Ramos (cell line): Measurements from ENCODE around the gene CKMT1A.

ENCODE experiments used
- in situ Hi-C: fragments of 300-500 bp; cut with MboI; formaldehyde crosslinking; loops from one replicate; pipeline ENCODE4 v1.14.3; 2022; ENCODE audit warnings: low sequenced_read_pairs; ENCODE audit not compliant: unreplicated experiment

Gene CKMT1A

GRCh38 chr15:43746903-43747309 is 53.2 kb downstream of the CKMT1A start:
- in situ Hi-C loops = loop anchor here (10.0 kb wide), 1 partner anchor 58 kb away; the partner anchor contains the start of genes HYPK and SERINC4

- in situ Hi-C loops = loop anchor here (10.0 kb wide), 1 partner anchor 56 kb away; the partner anchor contains the start of genes HYPK and SERINC4
Observed at GRCh38 chr15:43748376-43748775, 54.7 kb downstream of the CKMT1A start.
